ENCODE results near the gene FAM131A. TPM values are rescaled to one million over a fixed set of nuclear protein-coding genes. Genes with fewer than 3 reads are reported as not detected.

The FAM131A gene
- total RNA-seq, 1 donor from 2014 or later: 17.4 TPM

GRCh38 chr3:184358124-184358767 is 20.8 kb downstream of the FAM131A start:
- TF ChIP-seq, protein P1, sequence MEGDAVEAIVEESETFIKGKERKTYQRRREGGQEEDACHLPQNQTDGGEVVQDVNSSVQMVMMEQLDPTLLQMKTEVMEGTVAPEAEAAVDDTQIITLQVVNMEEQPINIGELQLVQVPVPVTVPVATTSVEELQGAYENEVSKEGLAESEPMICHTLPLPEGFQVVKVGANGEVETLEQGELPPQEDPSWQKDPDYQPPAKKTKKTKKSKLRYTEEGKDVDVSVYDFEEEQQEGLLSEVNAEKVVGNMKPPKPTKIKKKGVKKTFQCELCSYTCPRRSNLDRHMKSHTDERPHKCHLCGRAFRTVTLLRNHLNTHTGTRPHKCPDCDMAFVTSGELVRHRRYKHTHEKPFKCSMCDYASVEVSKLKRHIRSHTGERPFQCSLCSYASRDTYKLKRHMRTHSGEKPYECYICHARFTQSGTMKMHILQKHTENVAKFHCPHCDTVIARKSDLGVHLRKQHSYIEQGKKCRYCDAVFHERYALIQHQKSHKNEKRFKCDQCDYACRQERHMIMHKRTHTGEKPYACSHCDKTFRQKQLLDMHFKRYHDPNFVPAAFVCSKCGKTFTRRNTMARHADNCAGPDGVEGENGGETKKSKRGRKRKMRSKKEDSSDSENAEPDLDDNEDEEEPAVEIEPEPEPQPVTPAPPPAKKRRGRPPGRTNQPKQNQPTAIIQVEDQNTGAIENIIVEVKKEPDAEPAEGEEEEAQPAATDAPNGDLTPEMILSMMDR (IDR thresholded peaks at IDR 0.05; ENCODE audit: unreplicated experiment): no peak
- no peak overlapping the region for H3K4me3 Mint-ChIP-seq
- no peak overlapping the region for H3K27ac Mint-ChIP-seq
- peaks cover 12% of the 10 kb centered on the region for H3K4me1 Mint-ChIP-seq
- H3K9me3 Mint-ChIP-seq: no peaks in the 10 kb centered on the region
- DNase-seq (ENCODE audit: low spot score in 2 of 2, unreplicated experiment in 2 of 2): no peak
- H3K36me3 Mint-ChIP-seq: peaks cover 6% of the 10 kb centered on the region
- no peaks in the 10 kb centered on the region for H3K27me3 Mint-ChIP-seq (ENCODE audit: low read depth)

GRCh38 chr3:184358921-184359350 is 21.5 kb downstream of the FAM131A start:
- no peak for DNase-seq (ENCODE audit: low spot score in 2 of 2, unreplicated experiment in 2 of 2)

GRCh38 chr3:184359610-184360009 is 22.2 kb downstream of the FAM131A start:
- H3K4me1 Mint-ChIP-seq: peaks cover 16% of the 10 kb centered on the region
- H3K27me3 Mint-ChIP-seq (ENCODE audit: low read depth): no peaks in the 10 kb centered on the region
- H3K27ac Mint-ChIP-seq: no peak overlapping the region
- DNase-seq (ENCODE audit: low spot score in 2 of 2, unreplicated experiment in 2 of 2): no peak
- no peaks in the 10 kb centered on the region for H3K9me3 Mint-ChIP-seq
- TF ChIP-seq, protein P1 (IDR thresholded peaks at IDR 0.05; ENCODE audit: unreplicated experiment): no peak
- H3K4me3 Mint-ChIP-seq: no peak overlapping the region
- peaks cover 6% of the 10 kb centered on the region for H3K36me3 Mint-ChIP-seq

More at GRCh38 chr3:184358921-184359350, 21.5 kb downstream of the FAM131A start:
- H3K4me1 Mint-ChIP-seq: peaks cover 12% of the 10 kb centered on the region
- peaks cover 6% of the 10 kb centered on the region for H3K36me3 Mint-ChIP-seq
- no peak overlapping the region for H3K27ac Mint-ChIP-seq
- TF ChIP-seq, protein P1 (IDR thresholded peaks at IDR 0.05; ENCODE audit: unreplicated experiment): no peak
- H3K4me3 Mint-ChIP-seq: no peak overlapping the region
- H3K27me3 Mint-ChIP-seq (ENCODE audit: low read depth): no peaks in the 10 kb centered on the region
- no peaks in the 10 kb centered on the region for H3K9me3 Mint-ChIP-seq

- peak overlapping the region; percentile 74 for H3K4me3 Mint-ChIP-seq
- H3K27ac Mint-ChIP-seq: peak overlapping the region; percentile 35
- peaks cover 22% of the 10 kb centered on the region for H3K4me1 Mint-ChIP-seq
- no peak for DNase-seq (ENCODE audit: low spot score in 2 of 2, unreplicated experiment in 2 of 2)
- H3K36me3 Mint-ChIP-seq: peaks cover 7% of the 10 kb centered on the region
- no peaks in the 10 kb centered on the region for H3K27me3 Mint-ChIP-seq (ENCODE audit: low read depth)
- no peaks in the 10 kb centered on the region for H3K9me3 Mint-ChIP-seq
- TF ChIP-seq, protein P1 (IDR thresholded peaks at IDR 0.05; ENCODE audit: unreplicated experiment): no peak
These were observed 22.9 kb downstream of the FAM131A start for GRCh38 chr3:184360070-184360928.

DNA sequence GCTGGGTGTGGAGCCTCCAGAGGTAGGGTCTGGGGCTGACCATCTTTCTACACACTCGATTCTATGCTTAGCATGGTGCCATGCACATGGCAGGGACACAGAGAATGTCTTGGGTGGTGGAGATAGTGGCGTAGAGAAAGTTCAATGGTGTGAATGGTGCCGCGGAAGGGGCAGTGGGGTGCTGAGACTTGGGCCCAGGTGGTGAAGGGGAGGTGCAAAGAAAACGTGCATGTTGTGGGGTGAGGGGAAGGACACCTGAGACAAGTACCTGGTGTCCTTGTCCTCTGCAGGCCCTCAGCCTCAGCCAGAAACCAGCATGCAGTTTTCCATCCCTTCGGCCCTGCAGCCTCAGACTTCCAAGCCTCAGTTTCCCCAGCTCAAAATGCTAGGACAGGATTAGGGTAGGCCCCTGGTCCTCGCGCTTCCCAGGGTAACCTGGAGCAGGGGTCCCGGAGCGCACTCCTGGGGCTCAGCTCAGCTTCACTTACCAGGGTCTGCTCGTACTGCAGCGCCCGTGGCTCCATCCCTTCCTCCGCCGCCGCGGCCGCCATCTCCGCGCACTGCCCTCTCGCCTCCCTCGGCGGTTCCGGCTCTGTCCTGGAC is 23.6 kb downstream of the FAM131A start:
- Mint-ChIP-seq H3K4me1 (peaks cover 24% of the 10 kb centered on the region), H3K9me3 (no peaks in the 10 kb centered on the region), H3K27me3 (ENCODE audit: low read depth) (no peaks in the 10 kb centered on the region), H3K4me3 (peak overlapping the region; percentile 74), H3K27ac (peak overlapping the region; percentile 35), H3K36me3 (peaks cover 6% of the 10 kb centered on the region)
- TF ChIP-seq, protein P1 (IDR thresholded peaks at IDR 0.05; ENCODE audit: unreplicated experiment): no peak
- peak in 1 of 2 experiments; percentile 36 for DNase-seq (ENCODE audit: low spot score in 2 of 2, unreplicated experiment in 2 of 2)

Data from mesothelial cell of epicardium (in vitro differentiated cells).